CD4-positive, alpha-beta T cell treated with Interleukin-15 for 4 hours (primary cell): ENCODE data around the gene SMCO3.
"Not testable (repeated sequence)": the region's sequence is repeated elsewhere in the genome, so short reads cannot be mapped to it uniquely, and the experiment has no call there.

Experiments used
- DNase-seq: peaks from one replicate; pipeline ENCODE4 v3.0.0-alpha.2; 2020; ENCODE audit warnings: low spot score

The SMCO3 gene

DNA sequence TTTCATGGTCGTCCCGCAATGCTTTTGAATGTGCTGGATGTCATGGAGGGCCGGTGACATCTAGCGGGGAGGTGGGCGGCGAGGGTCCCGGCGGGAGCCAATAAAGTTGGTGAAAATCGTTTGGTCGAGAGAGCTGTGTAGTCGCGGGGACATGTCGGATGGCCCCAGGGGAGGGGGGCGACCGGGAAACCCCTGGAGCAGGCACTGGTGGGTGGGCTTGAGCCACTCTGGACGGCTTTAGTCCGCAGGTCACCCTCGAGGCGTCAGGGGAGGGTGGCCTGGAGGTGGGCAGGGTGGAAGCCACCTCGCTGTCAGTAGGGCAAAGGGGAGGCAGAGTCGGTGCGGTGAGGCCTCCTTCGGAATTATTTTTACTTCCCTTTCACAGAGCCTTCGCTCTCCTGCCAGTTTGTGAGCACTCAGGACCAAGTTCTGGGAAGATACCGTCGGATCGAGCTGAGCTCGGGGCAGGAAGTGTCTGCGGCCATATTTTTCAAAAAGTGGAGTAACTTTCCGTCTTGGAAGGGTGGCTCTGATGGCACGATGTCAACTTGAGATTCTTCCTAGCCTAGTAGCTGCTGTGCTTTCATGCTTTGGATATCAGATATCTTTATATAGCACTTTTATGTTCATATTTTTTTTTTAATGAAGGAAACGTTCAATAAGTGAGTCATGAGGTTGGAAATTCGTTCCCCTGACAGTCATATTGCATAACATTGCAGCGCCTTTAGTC is 38.9 kb downstream of the SMCO3 start:
- peak; percentile 33 for DNase-seq

DNA sequence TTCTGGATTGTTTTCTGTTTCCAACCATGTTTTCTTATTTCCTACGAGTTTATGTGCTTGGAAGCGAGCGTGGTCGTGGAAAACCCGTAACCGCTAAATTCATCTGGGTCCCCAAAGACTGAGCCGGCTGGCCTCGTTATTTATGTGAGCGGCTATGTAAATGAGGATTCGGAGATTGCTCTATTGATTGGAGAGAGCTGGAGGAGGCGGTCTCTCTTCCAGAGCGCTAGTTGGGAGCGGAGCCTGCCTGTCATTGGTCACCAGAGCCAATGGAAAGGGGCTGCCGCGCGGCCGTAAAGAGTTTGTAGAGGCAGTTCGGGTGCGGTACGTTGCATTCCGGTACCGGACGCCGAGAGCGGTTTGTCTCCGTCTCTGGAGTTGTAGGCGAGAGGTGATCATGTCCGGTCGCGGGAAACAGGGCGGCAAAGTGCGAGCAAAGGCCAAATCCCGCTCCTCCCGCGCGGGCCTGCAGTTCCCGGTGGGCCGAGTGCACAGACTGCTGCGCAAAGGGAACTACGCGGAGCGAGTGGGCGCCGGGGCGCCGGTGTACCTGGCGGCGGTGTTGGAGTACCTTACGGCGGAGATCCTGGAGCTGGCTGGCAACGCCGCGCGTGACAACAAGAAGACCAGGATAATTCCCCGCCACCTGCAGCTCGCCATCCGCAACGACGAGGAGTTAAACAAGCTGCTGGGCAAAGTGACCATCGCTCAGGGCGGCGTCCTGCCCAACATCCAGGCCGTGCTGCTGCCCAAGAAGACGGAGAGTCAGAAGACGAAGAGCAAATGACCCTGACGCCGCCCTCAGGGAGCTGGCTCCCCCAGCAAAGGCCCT is 39.7 kb downstream of the SMCO3 start:
- peak; percentile 93 for DNase-seq

DNA sequence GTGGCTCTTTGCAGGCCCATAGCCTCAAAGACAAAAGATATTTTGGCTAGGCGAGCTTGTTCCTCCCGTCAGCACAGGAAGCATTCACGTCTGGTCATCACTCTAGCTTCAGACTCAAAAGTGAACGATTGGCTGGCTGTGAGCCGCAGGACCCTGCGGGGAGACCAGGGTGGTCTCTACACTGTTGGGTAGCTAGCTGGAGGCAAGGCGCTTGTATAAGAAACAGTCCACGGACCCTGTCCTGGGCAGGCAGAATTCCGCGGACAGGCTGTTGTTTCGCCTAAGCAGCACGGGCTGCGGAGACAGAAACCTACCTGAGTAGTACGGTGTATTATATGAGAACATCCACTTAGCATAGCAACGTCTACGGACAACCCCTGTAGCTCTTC is 40.3 kb downstream of the SMCO3 start:
- DNase-seq: no peak

DNA sequence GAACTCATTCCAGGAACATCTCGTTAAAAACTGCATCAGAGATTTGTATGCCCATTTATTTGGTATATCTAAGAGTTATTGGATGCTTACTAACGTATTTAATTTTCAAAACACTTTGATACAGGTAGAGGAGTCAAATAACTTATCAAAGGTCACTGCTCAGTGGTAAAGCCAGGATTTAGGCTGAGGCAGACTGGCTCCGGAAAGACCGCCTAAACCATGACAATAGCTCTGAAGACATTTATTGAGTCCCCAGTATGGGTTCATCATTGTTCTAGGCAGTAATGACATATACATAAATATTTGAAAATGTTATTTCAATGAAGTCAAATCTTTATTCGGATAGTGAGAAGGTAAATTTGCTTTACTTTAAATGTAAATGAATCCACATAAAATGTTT is 41.0 kb downstream of the SMCO3 start:
- no peak for DNase-seq

DNA sequence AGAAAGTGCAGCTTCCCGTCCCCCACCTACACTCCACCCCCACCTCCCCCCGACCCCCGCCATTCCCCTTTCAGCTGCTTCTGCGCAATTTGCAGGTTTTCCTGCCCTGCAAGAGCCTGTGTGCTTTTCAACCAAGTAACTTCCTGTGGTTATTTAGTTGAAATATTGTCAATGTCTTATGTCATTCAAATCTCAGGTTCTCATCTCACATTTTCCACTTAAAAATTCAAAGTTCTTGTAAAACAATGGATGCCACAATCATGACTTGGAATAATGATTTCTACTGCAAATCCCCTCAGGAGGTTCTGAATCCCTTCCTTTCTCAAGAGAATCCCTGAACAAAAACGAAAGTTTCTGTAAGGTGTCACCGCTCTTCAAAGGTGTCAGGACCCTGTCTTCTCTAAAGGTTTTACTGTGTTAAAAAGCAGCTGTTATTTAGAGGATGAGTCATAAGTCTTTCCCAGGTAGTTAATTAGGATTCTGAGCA is 42.3 kb downstream of the SMCO3 start:
- peak; percentile 66 for DNase-seq

DNA sequence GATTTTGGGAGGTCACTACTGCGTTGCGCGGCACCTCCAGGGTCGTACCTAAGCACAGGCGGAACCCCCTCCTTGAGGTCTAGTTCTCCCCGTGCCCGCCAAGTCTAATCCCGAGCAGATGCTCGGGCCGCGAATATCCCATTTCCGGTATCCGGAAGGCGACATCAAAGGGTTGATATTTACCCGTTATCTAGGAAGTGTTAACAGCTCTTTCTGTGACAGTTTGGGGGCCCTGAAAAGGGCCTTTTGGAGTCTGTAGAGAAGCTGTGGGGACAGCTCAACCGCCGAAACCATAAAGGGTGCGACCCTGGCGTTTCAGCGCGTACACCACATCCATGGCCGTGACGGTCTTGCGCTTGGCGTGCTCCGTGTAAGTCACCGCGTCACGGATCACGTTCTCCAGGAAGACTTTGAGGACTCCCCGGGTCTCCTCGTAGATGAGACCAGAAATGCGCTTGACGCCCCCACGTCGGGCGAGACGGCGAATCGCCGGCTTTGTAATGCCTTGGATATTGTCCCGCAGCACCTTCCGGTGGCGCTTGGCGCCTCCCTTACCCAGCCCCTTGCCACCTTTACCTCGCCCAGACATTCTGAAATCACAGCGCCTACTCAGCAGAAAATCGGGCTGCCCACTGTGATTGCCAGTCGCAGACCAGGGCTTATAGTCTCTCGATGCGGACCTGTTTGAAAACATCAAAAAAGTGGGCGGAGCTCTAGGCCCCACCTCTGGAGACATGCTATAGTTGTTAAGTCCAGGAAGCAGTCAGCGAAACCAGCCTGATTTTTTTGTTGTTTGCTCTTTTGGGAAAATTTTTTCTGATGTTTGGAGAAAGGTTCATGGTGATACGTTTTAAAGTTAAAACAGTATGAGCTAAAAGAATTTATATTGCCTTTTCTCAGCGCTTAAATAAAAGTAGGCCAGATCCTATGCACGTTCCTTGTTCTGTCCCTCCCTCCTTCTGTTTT is 43.2 kb downstream of the SMCO3 start:
- peak; percentile 97 for DNase-seq

DNA sequence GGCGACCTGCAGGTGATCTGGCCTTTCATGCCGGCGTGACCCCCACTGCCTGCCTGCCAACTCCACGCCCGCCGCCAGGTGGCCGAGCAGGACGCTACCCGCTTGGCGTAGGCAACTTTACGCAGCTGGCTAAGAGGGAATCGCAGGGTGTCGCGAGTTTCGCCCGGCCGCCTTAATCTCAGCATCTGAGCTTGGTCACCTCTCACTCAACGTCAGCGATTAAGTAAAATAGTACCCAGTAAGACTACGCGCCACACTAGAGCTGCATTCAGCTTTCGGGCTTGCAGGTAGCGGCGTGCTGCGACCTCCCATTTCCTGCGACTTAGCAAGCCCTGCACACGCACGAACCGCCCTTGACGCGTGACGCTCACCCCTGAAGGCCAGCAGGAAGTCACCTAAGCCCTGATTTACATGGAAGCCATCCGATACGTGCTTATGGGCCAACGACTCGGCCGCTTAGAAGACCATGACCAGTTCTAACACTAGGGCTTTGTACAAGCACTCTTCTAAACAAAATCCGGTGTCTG is 44.0 kb downstream of the SMCO3 start:
- DNase-seq: peak; percentile 87

DNA sequence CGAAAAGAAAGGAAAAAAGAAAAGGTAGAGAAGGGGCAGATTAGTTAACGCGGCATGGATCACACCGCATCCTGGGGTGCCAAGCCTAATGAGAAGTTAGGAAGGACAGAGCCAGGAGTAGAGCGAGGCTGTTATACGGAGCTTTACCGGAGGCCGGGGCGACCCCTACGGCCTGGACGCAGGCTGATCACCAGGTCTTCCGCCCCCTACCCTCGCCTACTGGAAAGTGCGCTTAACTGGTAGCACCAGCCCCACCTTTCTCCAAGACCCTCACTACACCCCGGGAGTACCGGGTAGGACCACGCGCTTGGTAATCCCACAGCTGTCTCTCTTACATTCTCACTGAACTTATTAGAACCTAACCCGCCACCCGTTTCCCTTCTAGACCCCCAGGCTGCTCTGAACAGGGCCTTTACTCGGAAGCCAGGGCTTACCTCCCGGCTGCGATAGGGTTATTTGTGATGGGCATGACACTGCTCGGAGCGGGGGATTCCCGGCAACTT is 44.5 kb downstream of the SMCO3 start:
- no peak for DNase-seq

DNA sequence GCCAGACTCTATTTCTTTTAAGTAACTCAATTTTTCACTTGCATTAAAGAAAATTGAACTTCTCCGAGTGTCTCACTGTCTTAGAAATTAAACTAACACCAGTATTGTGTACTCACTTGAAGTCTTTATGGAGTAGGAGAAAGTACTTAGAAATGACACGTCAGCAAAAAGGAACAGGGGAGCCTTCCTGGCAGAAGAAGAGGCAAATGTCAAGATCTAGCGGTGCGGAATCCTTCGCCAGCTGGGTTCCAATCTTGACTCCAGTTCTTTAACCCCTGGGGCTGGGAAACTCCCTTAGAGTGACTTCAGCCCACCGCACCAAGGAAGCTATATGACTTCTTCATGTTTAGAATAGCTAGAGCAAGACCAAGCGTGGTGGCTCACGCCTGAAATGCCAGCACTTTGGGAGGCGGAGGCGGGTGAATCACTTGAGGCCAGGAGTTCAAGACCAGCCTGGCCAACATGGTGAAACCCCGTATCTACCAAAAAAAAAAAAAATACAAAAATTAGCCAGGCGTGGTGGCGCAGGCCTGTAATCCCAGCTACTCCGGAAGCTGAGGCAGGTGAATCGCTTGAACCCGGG is 45.1 kb downstream of the SMCO3 start:
- DNase-seq: peak; percentile 23

DNA sequence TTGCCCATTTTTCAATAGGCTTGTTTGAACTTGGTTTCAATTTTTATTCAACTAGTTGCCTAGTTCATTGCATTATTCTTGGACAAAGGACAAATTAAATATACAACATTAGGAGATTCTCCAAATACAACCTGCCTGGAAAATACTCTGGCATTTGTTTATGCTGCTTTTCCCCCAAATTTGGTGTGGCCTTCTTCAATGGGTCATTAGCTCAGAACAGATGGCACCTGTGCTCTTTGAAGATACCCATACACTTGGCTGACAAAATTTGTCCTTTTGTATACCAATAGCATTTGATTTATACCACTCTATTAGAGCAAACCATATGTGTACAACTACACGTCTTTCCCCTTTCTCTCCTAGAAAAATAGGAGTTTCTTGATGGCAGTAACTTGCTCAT is 46.4 kb downstream of the SMCO3 start:
- DNase-seq: no peak

DNA sequence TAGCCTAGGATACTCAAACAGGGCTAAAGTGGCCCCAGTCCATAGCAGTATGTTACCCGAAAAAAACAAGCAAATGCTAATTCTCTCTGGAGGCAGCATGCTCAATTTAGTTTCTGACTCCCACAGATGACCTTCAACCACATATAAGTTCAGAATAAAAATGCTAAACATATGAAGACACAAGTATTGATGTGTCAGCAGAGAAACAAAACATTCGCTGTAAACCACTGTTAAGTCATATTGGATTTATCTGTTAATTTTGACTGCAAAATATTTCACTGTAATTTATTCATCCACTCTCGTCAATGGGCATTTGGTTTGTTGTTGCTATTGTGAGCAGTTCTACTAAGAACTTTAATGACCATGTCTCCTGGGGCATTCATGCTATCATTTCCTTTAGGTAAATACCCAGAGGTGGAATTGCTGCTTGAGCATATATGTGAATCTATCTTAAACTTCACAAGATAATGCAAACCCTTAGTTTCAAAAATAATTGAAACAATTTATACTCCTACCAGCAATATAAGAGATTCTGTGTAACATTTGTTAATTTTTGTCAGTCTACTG is 47.2 kb downstream of the SMCO3 start:
- DNase-seq: no peak

DNA sequence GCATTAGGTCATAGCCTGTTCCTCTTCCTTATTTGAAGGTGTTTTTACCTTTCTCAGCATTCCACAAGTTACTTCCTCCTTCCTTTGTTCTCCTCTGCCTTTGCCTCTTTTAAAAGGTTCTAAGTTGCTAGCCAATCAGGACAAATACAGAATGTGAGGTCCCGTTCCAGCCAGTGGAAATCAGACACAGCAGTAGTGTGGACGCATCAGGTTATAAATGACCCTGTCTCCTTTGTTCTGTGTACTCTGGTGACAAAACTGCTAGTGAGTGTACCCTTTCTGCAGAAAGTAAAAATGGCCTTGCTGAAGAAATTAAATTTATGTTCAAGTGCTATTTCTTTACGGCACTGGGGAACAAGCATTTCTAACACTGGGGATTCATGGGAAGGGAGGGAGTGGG is 48.0 kb downstream of the SMCO3 start:
- DNase-seq: not testable (repeated sequence)

DNA sequence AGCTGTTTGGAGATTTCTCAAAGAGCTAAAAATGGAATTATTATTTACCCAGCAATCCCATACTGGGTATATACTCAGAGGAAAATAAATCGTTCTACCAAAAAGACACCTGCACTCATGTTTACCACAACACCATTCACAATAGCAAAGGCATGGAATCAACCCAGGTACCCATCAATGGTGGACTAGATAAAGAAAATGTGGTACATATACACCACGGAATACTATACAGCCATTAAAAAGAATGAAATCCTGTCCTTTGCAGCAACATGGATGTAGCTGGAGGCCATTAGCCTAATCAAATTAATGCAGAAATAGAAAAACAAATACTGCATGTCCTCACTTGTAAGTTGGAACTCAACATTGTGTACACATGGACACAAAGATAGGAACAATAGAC is 48.6 kb downstream of the SMCO3 start:
- DNase-seq: no peak

DNA sequence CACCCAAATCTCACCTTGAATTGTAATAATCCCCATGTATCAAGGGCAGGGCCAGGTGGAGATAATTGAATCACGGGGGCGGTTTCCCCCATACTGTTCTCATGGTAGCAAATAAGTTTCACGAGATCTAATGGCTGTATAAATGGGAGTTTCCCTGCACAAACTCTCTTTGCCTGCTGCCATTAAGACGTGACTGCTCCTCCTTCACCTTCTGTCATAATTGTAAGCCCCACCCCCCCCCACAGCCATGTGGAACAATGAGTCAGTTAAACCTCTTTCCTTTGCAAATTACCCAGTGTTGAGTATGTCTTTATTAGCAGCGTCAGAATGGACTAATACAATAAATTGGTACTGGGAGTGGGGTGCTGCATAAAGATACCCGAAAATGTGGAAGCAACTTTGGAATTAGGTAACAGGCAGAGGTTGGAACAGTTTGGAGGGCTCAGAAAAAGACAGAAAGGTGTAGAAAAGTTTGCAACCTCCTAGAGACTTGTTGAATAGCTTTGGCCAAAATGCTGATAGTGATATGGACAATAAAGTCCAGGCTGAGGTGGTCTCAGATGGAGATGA is 54.2 kb downstream of the SMCO3 start:
- DNase-seq: not testable (repeated sequence)

DNA sequence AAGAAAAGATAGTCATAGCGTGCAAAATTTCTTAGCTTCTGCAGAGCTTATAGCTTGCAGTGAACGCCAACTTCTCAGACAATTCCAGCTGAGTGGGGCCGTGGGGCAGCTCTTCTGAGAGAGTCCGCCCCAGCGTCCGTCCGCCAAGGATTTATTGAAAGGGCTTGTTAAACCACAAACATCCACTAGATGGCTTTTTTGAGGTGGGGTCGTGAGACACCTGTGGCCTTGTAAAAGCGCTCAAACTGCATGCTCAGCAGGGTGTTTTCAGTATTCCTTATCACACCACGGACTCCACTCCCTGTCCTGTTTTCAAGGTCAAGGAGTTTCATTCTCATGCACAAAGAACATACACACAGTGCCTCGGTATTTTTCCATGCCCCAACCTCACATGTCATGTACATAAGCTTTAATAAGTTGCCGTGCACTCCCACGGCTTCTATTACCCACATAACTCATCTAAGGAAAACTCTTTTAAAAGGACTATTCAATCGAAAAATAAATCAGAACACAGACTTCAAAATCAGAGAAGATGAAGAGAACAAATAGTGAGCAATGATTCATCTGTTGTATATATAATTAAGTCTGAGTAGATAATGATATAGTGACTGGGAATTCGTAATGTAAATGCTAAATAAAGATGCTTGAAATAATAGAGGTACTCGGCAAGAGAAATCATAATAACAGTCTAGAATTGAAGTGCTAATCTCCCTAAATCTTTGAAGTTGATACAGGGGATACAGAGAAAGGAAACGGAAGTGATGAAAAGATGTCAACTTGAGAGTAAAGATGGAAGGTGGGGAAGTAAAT is 57.4 kb downstream of the SMCO3 start:
- DNase-seq: peak; percentile 4
